ENCODE measurements around the gene RHEB. TPM values are rescaled to one million over a fixed set of nuclear protein-coding genes. Genes with fewer than 3 reads are reported as not detected.

Gene RHEB
- total RNA-seq, 1 donor from 2014 or later: 225 TPM

DNA sequence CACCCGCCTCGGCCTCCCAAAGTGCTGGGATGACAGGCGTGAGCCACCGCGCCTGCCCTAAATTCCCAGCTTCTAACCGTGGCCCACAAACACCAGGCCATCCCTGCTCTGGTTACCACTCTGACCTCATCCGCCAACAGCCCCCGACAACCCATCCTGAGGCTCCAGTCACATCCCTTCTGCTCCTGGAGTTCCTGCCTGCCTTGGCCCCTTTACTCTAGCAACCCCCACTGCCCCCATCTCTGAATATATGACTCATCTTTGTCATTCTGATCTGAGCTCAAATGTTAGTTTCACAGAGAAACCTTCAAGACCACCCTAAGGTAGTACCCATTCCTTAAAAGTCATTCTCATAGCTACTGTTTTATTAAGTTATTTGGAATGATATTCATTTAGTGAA, 26.6 kb downstream of the RHEB start:
- peaks cover 3% of the 10 kb centered on the region for H3K36me3 ChIP-seq
- H3F3A ChIP-seq (ENCODE audit: low read depth): peaks cover 22% of the 10 kb centered on the region
- H3K4me3 ChIP-seq: no peak overlapping the region
- H2AFZ ChIP-seq (replicated peaks): no peak overlapping the region
- H4K20me1 ChIP-seq (ENCODE audit: low read depth): peaks cover 74% of the 10 kb centered on the region
- TF ChIP-seq EZH2 (IDR thresholded peaks at IDR 0.05) (no peak), EZH2phosphoT487 (IDR thresholded peaks at IDR 0.05) (no peak)
- TF ChIP-seq, protein P1, sequence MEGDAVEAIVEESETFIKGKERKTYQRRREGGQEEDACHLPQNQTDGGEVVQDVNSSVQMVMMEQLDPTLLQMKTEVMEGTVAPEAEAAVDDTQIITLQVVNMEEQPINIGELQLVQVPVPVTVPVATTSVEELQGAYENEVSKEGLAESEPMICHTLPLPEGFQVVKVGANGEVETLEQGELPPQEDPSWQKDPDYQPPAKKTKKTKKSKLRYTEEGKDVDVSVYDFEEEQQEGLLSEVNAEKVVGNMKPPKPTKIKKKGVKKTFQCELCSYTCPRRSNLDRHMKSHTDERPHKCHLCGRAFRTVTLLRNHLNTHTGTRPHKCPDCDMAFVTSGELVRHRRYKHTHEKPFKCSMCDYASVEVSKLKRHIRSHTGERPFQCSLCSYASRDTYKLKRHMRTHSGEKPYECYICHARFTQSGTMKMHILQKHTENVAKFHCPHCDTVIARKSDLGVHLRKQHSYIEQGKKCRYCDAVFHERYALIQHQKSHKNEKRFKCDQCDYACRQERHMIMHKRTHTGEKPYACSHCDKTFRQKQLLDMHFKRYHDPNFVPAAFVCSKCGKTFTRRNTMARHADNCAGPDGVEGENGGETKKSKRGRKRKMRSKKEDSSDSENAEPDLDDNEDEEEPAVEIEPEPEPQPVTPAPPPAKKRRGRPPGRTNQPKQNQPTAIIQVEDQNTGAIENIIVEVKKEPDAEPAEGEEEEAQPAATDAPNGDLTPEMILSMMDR (IDR thresholded peaks at IDR 0.05): no peak
- H3K27ac ChIP-seq: no peak overlapping the region
- Mint-ChIP-seq H3K27ac (no peak overlapping the region), H3K9me3 (no peaks in the 10 kb centered on the region), H3K36me3 (peaks cover 31% of the 10 kb centered on the region), H3K4me3 (no peak overlapping the region), H3K4me1 (peaks cover 30% of the 10 kb centered on the region), H3K27me3 (ENCODE audit: insufficient read depth, low read depth) (peaks cover 2% of the 10 kb centered on the region)
- H3K9ac ChIP-seq: no peak overlapping the region
- no peak overlapping the region for H3K4me2 ChIP-seq
- no peaks in the 10 kb centered on the region for H3K27me3 ChIP-seq
- DNase-seq (ENCODE audit: low spot score): no peak
- H3K79me2 ChIP-seq (ENCODE audit: low read depth): peaks cover 81% of the 10 kb centered on the region
- H3K9me3 ChIP-seq (ENCODE audit: low read depth): no peaks in the 10 kb centered on the region
- peaks cover 28% of the 10 kb centered on the region for H3K4me1 ChIP-seq

- Histone ChIP-seq H3K4me3 (no peak overlapping the region), H4K20me1 (ENCODE audit: low read depth) (peaks cover 61% of the 10 kb centered on the region), H3K4me1 (peaks cover 28% of the 10 kb centered on the region), H3K27ac (no peak overlapping the region), H3F3A (ENCODE audit: low read depth) (peaks cover 22% of the 10 kb centered on the region), H3K4me2 (no peak overlapping the region), H2AFZ (replicated peaks) (no peak overlapping the region), H3K9ac (no peak overlapping the region), H3K79me2 (ENCODE audit: low read depth) (peaks cover 77% of the 10 kb centered on the region), H3K36me3 (peaks cover 6% of the 10 kb centered on the region), H3K9me3 (ENCODE audit: low read depth) (no peaks in the 10 kb centered on the region), H3K27me3 (no peaks in the 10 kb centered on the region)
- Mint-ChIP-seq H3K9me3 (no peaks in the 10 kb centered on the region), H3K27me3 (ENCODE audit: insufficient read depth, low read depth) (peaks cover 2% of the 10 kb centered on the region), H3K4me3 (no peak overlapping the region), H3K36me3 (peaks cover 26% of the 10 kb centered on the region), H3K27ac (no peak overlapping the region), H3K4me1 (peaks cover 30% of the 10 kb centered on the region)
- DNase-seq (ENCODE audit: low spot score): no peak
- TF ChIP-seq EZH2phosphoT487 (IDR thresholded peaks at IDR 0.05): no peak
- no peak for TF ChIP-seq EZH2 (IDR thresholded peaks at IDR 0.05)
- TF ChIP-seq, protein P1 (IDR thresholded peaks at IDR 0.05): no peak
Measured at GRCh38 chr7:151491859-151492258, 27.8 kb downstream of the RHEB start.

DNA sequence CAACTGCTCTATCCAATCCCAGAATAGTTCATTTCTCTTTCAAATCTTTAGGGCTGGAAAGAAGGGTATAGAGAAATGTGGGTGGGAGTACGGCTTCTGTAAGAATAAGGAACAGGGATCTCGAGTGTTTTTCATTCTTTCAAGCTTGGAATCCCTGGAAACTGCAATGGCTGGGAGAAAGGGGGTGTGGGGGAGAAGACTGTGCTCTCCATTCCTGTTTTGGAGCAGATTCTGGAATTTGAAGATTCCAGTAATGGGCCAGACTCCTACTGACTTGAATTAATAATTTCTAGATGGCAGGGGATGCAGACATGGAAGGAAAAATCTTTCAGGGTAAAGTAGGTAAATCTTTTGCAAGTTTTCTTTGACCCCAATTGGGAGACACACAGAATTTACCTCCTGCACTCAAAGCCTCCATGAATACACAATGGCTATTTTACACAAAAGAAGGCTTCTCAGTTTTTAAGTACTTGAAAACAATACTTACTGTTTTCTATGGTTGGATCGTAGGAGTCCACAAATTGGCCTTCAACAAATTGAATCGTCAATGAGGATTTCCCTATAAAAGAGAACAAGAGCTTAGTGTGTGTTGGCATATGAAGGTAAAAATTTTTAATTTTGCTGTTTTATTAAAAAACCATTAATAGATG, 29.1 kb downstream of the RHEB start:
- Mint-ChIP-seq H3K4me3 (no peak overlapping the region), H3K36me3 (peaks cover 31% of the 10 kb centered on the region), H3K9me3 (no peaks in the 10 kb centered on the region), H3K27me3 (ENCODE audit: insufficient read depth, low read depth) (peaks cover 2% of the 10 kb centered on the region), H3K4me1 (peaks cover 25% of the 10 kb centered on the region), H3K27ac (no peak overlapping the region)
- H3K9me3 ChIP-seq (ENCODE audit: low read depth): no peaks in the 10 kb centered on the region
- peaks cover 6% of the 10 kb centered on the region for H3K36me3 ChIP-seq
- H3K27me3 ChIP-seq: no peaks in the 10 kb centered on the region
- H4K20me1 ChIP-seq (ENCODE audit: low read depth): peaks cover 49% of the 10 kb centered on the region
- no peak overlapping the region for H2AFZ ChIP-seq (replicated peaks)
- H3K4me3 ChIP-seq: no peak overlapping the region
- peak overlapping the region; percentile 34 for H3K4me2 ChIP-seq
- DNase-seq (ENCODE audit: low spot score): peak; percentile 25
- TF ChIP-seq, protein P1 (IDR thresholded peaks at IDR 0.05): no peak
- no peak for TF ChIP-seq EZH2phosphoT487 (IDR thresholded peaks at IDR 0.05)
- no peak for TF ChIP-seq EZH2 (IDR thresholded peaks at IDR 0.05)
- peaks cover 28% of the 10 kb centered on the region for H3K4me1 ChIP-seq
- peaks cover 22% of the 10 kb centered on the region for H3F3A ChIP-seq (ENCODE audit: low read depth)
- peak overlapping the region; percentile 64 for H3K27ac ChIP-seq
- peaks cover 69% of the 10 kb centered on the region for H3K79me2 ChIP-seq (ENCODE audit: low read depth)
- no peak overlapping the region for H3K9ac ChIP-seq
